Prostate gland (tissue), 2 donors: ENCODE data around the gene GPR137. TPM values are rescaled to one million over a fixed set of nuclear protein-coding genes. Genes with fewer than 3 reads are reported as not detected.
"Not testable (repeated sequence)": the region's sequence is repeated elsewhere in the genome, so short reads cannot be mapped to it uniquely, and the experiment has no call there.

ENCODE experiments used
- DNase-seq: peaks from one replicate; pipeline ENCODE4 v3.0.0-alpha.2; 2019; ENCODE audit warnings: low spot score
- H3K27ac ChIP-seq, 2 donors: fragments of 200-600 bp; sonication (generic); 2 replicates each; pipeline ENCODE4 v1.5.1; 2017 to 2019
- H3K27me3 ChIP-seq: fragments of 200-600 bp; sonication (generic); replicated peaks from 2 replicates; pipeline ENCODE4 v1.5.1; 2019; ENCODE audit not compliant: insufficient read depth
- H3K36me3 ChIP-seq, 2 donors: fragments of 200-600 bp; sonication (generic); 1 replicate in 1 of 2; 2 replicates in 1 of 2; pipeline versions ENCODE4 v1.5.1 to v1.8.1; 2017 to 2019
- H3K4me1 ChIP-seq: fragments of 200-600 bp; sonication (generic); replicated peaks from 2 replicates; pipeline ENCODE4 v1.5.1; 2019
- H3K4me3 ChIP-seq, 2 donors: fragments of 200-600 bp; sonication (generic); 2 replicates each; pipeline ENCODE4 v1.5.1; 2017 to 2019
- H3K9me3 ChIP-seq: fragments of 200-600 bp; sonication (generic); 2 replicates; pipeline ENCODE4 v1.5.1; 2017
- POLR2A ChIP-seq: fragments of 450-650 bp; IDR thresholded peaks from one replicate; pipeline ENCODE4 v1.6.1; 2016; ENCODE audit warnings: antibody characterized with exemption, mild to moderate bottlenecking
- POLR2AphosphoS5 ChIP-seq: sonication (generic); formaldehyde crosslinking; IDR thresholded peaks from one replicate; pipeline ENCODE4 v1.6.1; 2017; ENCODE audit warnings: antibody characterized with exemption
- WGBS: methylation state at CpG from one replicate; pipeline ENCODE4 v1.1.5; 2018; 5-methylcytosine and 5-hydroxymethylcytosine counted together
- intact Hi-C: fragments of 100-400 bp; cut with DNase I; formaldehyde crosslinking; loops from one replicate; pipeline ENCODE4 v1.14.2; 2022
- total RNA-seq, 2 donors: library from RNA; depleted of rRNA; stranded (reverse); fragments of >200 nt; gene quantifications; one replicate each; pipeline ENCODE4 v1.1.0, GENCODE V29; 2016
- TF ChIP-seq, protein P1 (sequence below), 4 experiments: fragments of 200-600 bp in 2 of 4; fragments of 450-650 bp in 2 of 4; sonication (generic) in 2 of 4; IDR thresholded peaks; 1 replicate in 3 of 4; 2 replicates in 1 of 4; pipeline ENCODE4 v1.5.1; 2016 to 2019; ENCODE audit warnings: antibody characterized with exemption in 4 of 4, mild to moderate bottlenecking in 2 of 4, moderate library complexity in 2 of 4

The GPR137 gene
- total RNA-seq, 2 donors from 2014 or later = 38.8 to 94.9 TPM

GRCh38 chr11:64320556-64320955 lies 34.9 kb downstream of the GPR137 start:
- Histone ChIP-seq H3K4me3 (no peak overlapping the region), H3K27me3 (no peaks in the 10 kb centered on the region), H3K36me3 (no peaks in the 10 kb centered on the region), H3K27ac (peak overlapping the region; percentile 65 to 68), H3K9me3 (no peaks in the 10 kb centered on the region), H3K4me1 (no peaks in the 10 kb centered on the region)
- DNase-seq = no peak
- TF ChIP-seq, protein P1, sequence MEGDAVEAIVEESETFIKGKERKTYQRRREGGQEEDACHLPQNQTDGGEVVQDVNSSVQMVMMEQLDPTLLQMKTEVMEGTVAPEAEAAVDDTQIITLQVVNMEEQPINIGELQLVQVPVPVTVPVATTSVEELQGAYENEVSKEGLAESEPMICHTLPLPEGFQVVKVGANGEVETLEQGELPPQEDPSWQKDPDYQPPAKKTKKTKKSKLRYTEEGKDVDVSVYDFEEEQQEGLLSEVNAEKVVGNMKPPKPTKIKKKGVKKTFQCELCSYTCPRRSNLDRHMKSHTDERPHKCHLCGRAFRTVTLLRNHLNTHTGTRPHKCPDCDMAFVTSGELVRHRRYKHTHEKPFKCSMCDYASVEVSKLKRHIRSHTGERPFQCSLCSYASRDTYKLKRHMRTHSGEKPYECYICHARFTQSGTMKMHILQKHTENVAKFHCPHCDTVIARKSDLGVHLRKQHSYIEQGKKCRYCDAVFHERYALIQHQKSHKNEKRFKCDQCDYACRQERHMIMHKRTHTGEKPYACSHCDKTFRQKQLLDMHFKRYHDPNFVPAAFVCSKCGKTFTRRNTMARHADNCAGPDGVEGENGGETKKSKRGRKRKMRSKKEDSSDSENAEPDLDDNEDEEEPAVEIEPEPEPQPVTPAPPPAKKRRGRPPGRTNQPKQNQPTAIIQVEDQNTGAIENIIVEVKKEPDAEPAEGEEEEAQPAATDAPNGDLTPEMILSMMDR (IDR thresholded peaks at IDR 0.05) = no peak
- TF ChIP-seq POLR2AphosphoS5 (no peak), POLR2A (no peak)
- WGBS = 94% methylated on average over 7 of the region's 7 CpGs
- intact Hi-C loops = no loop called here

DNA sequence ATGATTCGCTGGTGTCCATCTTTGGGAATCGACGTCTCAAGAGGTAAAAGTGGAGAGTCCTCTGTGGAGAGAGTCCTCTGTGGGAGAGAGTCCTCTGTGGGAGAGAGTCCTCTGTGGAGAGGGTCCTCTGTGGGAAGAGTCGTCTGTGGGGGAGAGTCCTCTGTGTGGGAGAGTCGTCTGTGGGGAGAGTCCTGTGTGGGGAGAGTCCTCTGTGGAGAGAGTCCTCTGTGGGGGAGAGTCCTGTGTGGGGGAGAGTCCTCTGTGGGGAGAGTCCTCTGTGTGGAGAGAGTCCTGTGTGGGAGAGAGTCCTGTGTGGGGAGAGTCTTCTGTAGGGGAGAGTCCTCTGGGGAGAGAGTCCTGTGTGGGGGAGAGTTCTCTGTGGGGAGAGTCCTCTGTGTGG lies 35.4 kb downstream of the GPR137 start:
- Histone ChIP-seq H3K36me3 (no peaks in the 10 kb centered on the region), H3K4me1 (no peaks in the 10 kb centered on the region), H3K9me3 (no peaks in the 10 kb centered on the region), H3K4me3 (no peak overlapping the region), H3K27me3 (no peaks in the 10 kb centered on the region), H3K27ac (peak overlapping the region; percentile 65 to 68)
- intact Hi-C loops = no loop called here
- TF ChIP-seq POLR2AphosphoS5 (no peak), POLR2A (no peak)
- TF ChIP-seq, protein P1 (IDR thresholded peaks at IDR 0.05) = no peak
- no peak for DNase-seq
- 73% methylated on average over 5 of the region's 5 CpGs for WGBS

- H3K4me3 ChIP-seq = no peak overlapping the region
- peak overlapping the region; percentile 65 to 68 for H3K27ac ChIP-seq
- WGBS = 62% methylated on average over 5 of the region's 5 CpGs
- TF ChIP-seq, protein P1 (IDR thresholded peaks at IDR 0.05) = no peak
- TF ChIP-seq POLR2A (peak; percentile 70), POLR2AphosphoS5 (peak; percentile 94)
- intact Hi-C loops = no loop called here
- H3K27me3 ChIP-seq = no peaks in the 10 kb centered on the region
- no peaks in the 10 kb centered on the region for H3K36me3 ChIP-seq
- no peaks in the 10 kb centered on the region for H3K9me3 ChIP-seq
- H3K4me1 ChIP-seq = no peaks in the 10 kb centered on the region
- peak; percentile 86 for DNase-seq
Measured at GRCh38 chr11:64321533-64321932, 35.9 kb downstream of the GPR137 start.

DNA sequence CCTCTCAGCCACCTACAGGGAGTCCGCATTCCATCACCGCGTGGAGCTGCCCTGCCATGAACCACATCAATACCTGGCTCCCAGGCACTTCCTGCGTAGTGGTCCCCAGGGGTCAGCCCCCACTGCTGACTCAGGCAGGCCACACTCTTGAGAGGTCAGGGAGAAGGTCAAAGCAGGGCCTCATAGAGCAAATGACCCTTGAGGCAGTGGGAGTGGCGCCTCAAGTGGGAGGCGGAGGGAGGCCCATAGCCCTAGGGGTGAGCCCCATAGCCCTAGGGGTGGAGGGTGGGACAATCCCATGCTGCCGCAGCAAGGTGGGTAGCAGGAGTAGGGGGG lies 37.2 kb downstream of the GPR137 start:
- H3K4me3 ChIP-seq = no peak overlapping the region
- no peaks in the 10 kb centered on the region for H3K36me3 ChIP-seq
- H3K27me3 ChIP-seq = no peaks in the 10 kb centered on the region
- H3K27ac ChIP-seq = no peak overlapping the region
- intact Hi-C loops = no loop called here
- no peaks in the 10 kb centered on the region for H3K4me1 ChIP-seq
- no peaks in the 10 kb centered on the region for H3K9me3 ChIP-seq
- DNase-seq = no peak
- 81% methylated on average over 7 of the region's 7 CpGs for WGBS
- TF ChIP-seq, protein P1 (IDR thresholded peaks at IDR 0.05) = no peak
- TF ChIP-seq POLR2AphosphoS5 = no peak
- no peak for TF ChIP-seq POLR2A

- WGBS = 49% methylated on average over 5 of the region's 5 CpGs
- Histone ChIP-seq H3K4me3 (no peak overlapping the region), H3K36me3 (no peaks in the 10 kb centered on the region), H3K27me3 (no peaks in the 10 kb centered on the region), H3K27ac (peak overlapping the region in 1 of 2 donors; percentile 49), H3K9me3 (no peaks in the 10 kb centered on the region), H3K4me1 (no peaks in the 10 kb centered on the region)
- no peak for DNase-seq
- intact Hi-C loops = no loop called here
- TF ChIP-seq POLR2A (no peak), POLR2AphosphoS5 (no peak)
- TF ChIP-seq, protein P1 (IDR thresholded peaks at IDR 0.05) = no peak
Measured at GRCh38 chr11:64323373-64323772, 37.7 kb downstream of the GPR137 start.

DNA sequence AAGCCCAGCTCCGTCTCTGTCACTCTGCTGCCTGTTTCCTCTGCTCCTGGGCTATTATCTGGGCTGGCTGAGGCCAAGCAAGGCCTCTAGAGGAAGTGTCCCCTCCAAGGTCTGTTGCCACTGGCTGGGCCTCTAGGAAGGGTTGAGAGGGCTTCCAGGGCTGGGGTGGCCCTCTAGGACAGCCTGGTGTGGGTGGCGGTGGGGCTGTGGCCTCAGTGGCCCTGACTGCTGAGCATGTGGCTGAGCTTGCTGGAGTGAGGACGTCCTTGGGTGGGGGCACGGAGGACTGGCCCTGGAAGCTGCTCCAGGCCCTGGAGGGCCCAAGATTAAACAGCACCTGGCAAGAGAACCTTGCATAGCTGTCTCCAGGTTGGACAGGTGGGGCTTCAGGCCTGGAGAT lies 38.3 kb downstream of the GPR137 start:
- WGBS = 97% methylated on average over 4 of the region's 4 CpGs
- H3K4me3 ChIP-seq, H3K9me3 ChIP-seq, H3K36me3 ChIP-seq, H3K27me3 ChIP-seq, H3K4me1 ChIP-seq, intact Hi-C loops, DNase-seq: not testable (repeated sequence)
- H3K27ac ChIP-seq = peak overlapping the region; percentile 43 to 49
